AG04450 (cell line): Measurements from ENCODE around the gene FAM32A. TPM values are rescaled to one million over a fixed set of nuclear protein-coding genes. Genes with fewer than 3 reads are reported as not detected.

Source experiments
- CTCF ChIA-PET: fragments of 300-600, 350-600 bp; formaldehyde crosslinking; extraction: SDS; loops from one replicate; lab custom pipeline; 2022; ENCODE audit warnings: antibody characterized with exemption, inconsistent platforms; lab: Charles Lee
- POLR2A ChIA-PET: fragments of 350-600 bp; formaldehyde crosslinking; extraction: SDS; loops from one replicate; lab custom pipeline; 2021; ENCODE audit warnings: antibody characterized with exemption, inconsistent platforms; lab: Yijun Ruan, JAX
- DNase-seq: peaks from one replicate; pipeline ENCODE4 v3.0.0-alpha.2; 2011; ENCODE audit warnings: low read depth, low spot score
- H3K27ac ChIP-seq: one replicate; pipeline ENCODE4 v1.5.1; 2012; ENCODE audit warnings: low read depth, low read length, control low read depth
- H3K27me3 ChIP-seq: one replicate; pipeline ENCODE4 v1.6.0; 2012; ENCODE audit warnings: low read length; ENCODE audit not compliant: control insufficient read depth, insufficient read depth
- H3K4me3 ChIP-seq: 2 replicates; pipeline ENCODE4 v1.5.1; 2011; ENCODE audit warnings: mild to moderate bottlenecking, low read depth, low read length, control low read depth
- H3K9me3 ChIP-seq: 2 replicates; pipeline ENCODE4 v1.5.1; 2012; ENCODE audit warnings: low read length; ENCODE audit not compliant: control insufficient read depth, insufficient read depth
- polyA plus RNA-seq: library from polyadenylated mRNA; depleted of rRNA; stranded (reverse); fragments of >200 nt; gene quantifications from 2 replicates; pipeline ENCODE4 v1.2.3, GENCODE V29; 2011
- TF ChIP-seq, protein P1 (sequence below): IDR thresholded peaks from 2 replicates; pipeline ENCODE4 v1.5.1; 2011; ENCODE audit warnings: low read depth, low read length, control low read depth, inconsistent platforms

The FAM32A gene
- polyA plus RNA-seq, 1 experiment: 177 TPM

DNA sequence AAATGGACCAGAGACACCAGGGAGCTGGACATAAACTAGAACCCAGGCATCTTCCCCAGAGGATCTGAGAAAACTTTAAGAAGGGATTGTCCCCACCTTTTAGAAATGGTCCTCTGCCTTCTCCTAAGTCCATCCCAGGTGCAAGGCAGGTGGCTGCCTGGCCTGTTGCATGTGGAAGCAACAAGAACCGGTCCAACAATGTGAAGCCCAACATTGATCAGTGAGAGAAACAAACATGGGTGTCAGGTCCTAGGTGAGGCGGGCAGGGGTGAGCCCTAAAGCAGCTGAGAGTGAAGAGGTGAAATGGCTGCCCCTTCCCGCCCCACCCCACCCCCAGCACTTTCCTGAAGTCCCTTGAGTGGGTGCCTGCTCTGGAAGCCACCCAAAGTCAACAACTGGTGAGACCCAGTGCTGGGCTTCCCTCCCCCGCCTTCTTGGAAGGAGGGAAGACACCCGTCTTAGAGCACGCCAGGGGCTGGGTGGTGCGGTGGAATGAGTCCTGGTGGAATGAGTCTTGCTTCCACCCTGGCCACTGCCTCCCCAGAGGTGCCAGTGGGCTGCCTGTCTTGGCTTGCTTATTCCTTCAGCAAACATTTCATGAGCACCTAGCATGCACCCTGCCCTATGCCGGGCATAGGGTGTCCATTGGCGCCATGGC, 14.2 kb downstream of the FAM32A start:
- Histone ChIP-seq H3K9me3 (no peaks in the 10 kb centered on the region; the same call in 1 of the 2 replicates), H3K27me3 (no peaks in the 10 kb centered on the region), H3K27ac (no peak overlapping the region), H3K4me3 (peak overlapping the region; percentile 98; the same call in 1 of the 2 replicates)
- TF ChIP-seq, protein P1, sequence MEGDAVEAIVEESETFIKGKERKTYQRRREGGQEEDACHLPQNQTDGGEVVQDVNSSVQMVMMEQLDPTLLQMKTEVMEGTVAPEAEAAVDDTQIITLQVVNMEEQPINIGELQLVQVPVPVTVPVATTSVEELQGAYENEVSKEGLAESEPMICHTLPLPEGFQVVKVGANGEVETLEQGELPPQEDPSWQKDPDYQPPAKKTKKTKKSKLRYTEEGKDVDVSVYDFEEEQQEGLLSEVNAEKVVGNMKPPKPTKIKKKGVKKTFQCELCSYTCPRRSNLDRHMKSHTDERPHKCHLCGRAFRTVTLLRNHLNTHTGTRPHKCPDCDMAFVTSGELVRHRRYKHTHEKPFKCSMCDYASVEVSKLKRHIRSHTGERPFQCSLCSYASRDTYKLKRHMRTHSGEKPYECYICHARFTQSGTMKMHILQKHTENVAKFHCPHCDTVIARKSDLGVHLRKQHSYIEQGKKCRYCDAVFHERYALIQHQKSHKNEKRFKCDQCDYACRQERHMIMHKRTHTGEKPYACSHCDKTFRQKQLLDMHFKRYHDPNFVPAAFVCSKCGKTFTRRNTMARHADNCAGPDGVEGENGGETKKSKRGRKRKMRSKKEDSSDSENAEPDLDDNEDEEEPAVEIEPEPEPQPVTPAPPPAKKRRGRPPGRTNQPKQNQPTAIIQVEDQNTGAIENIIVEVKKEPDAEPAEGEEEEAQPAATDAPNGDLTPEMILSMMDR: no peak
- CTCF ChIA-PET: interaction anchor here (1.2 to 1.5 kb wide), 2 partner anchors 158 to 183 kb away, joined by 4 to 5 read pairs; no protein-coding TSS in a partner anchor
- no peak for DNase-seq
- POLR2A ChIA-PET: no interaction called here

DNA sequence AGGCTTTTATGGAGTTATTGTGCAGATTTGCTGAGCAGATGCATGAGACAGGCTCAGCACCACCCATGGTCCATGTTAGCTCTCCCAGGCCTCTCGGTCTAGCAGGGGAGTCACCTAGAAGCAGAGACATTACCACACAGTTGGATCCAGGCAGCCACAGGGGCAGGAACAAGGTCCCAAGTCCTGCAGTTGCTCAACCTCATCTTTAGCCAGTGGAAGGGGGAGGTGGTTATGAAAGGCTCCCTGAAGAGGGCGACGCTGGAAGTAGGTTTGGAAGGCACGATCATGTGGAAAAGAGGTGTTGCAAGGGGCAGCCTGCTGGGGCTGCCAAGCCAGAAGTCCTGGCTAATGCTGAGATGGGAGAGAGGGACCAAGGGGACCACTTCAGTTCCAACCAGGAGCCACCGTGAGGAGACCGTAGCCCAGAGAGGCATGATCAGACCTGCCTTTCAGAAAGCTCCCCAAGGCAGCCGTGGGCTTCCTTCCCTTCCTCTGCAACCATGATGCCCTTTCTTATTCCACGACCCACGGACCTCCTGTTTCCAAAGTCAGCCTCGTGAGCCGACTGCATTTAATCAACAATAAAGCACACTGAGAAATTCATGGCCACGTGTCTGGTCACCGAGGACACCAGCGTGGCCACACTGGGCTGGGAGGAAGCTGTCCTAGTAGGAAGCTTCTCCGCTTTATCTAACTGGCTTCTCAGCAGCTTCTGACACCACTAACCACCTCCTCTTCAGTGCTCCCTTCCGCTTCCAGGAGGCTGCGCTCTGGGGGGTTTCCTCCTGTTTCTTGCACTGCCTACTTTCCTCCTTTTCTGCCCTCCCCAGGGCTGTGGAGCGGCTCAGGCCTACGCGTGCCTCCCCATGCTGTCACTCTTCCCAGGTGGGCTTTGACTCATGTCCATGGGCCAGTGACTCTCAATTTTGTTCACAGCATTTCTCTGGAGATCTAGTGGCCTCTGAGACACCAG, 15.1 kb downstream of the FAM32A start:
- H3K27me3 ChIP-seq: no peaks in the 10 kb centered on the region
- ChIA-PET POLR2A (no interaction called here), CTCF (interaction anchor here (1.2 kb wide), 1 partner anchor 182 kb away, joined by 5 read pairs; no protein-coding TSS in a partner anchor)
- H3K27ac ChIP-seq: no peak overlapping the region
- DNase-seq: no peak
- TF ChIP-seq, protein P1: no peak
- H3K9me3 ChIP-seq: no peaks in the 10 kb centered on the region; the same call in 1 of the 2 replicates
- H3K4me3 ChIP-seq: no peak overlapping the region

DNA sequence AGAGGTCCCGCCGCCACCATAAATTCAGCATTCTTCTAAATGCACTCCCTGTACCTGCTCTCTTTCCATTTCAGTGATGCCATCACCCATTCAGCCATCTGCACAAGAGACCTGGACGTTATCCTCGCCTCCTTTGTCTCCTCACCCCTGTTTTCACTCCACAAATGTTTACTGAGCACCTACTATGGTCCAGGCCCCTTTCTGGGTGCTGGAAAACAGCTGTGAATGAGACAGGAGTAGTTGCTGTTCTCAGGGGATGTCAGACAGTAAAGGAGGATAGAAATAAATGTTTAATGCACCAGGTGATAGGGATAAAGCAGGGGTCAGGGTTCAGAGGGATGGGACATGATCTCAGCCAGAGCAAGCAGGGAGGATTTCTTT, 15.8 kb downstream of the FAM32A start:
- Histone ChIP-seq H3K9me3 (no peaks in the 10 kb centered on the region; the same call in 1 of the 2 replicates), H3K27me3 (no peaks in the 10 kb centered on the region), H3K4me3 (no peak overlapping the region), H3K27ac (no peak overlapping the region)
- TF ChIP-seq, protein P1: no peak
- no peak for DNase-seq
- CTCF ChIA-PET: no interaction called here
- POLR2A ChIA-PET: no interaction called here

DNA sequence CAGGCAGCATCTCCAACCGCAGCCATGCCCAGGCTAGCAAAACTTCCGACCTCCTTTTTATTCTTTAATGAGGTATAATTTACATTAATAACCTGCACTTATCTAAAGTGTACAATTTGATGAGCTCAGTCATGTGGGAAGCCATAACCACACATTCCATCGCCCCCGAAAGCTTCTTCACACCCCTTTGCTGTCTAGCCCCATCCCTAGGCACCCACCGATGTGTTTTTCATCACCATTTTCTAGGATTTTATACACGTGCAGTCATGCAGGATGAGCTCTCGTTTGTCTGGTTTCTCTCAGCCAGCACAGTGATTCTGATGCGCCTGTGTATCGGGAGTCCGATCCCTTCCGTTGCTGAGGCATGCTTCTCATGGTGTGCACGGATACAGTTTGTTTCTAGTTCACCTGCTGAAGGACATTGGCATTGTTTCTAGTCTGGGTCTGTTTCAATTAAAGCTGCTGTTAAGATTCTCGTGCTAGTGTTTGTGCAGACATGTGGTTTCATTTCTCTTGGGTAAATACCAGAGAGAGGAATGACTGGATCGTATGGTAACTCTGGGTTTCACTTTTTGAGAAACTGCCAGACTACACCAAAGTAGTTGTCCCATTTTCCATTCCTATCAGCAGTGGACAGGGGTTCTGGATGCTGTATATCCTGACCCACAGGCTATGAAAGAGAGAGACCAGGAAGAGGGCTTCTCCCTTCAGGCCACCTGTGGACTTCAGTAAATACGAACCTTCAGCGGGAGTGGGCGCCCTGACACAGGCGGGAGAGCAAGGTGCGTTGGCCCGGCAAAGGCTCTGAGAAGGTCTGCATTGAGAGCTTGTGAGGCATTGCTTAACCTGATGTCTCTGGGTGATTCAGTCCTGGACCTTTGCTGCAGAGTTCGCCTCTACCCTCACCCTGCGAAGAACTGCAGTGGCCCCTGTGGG, 17.4 kb downstream of the FAM32A start:
- CTCF ChIA-PET: no interaction called here
- Histone ChIP-seq H3K4me3 (no peak overlapping the region), H3K27me3 (no peaks in the 10 kb centered on the region), H3K9me3 (no peaks in the 10 kb centered on the region; the same call in 1 of the 2 replicates), H3K27ac (no peak overlapping the region)
- TF ChIP-seq, protein P1: no peak
- POLR2A ChIA-PET: interaction anchor here (0.5 kb wide), 1 partner anchor 993 kb away, joined by 3 read pairs; no protein-coding TSS in a partner anchor
- DNase-seq: no peak
